GM19438 (cell line): Measurements from ENCODE around the gene TMEM154.

Experiments
- ATAC-seq: cut with Tn5 transposase; IDR thresholded peaks from one replicate; pipeline ENCODE4 v1.9.1; 2021; ENCODE audit warnings: low read depth; ENCODE audit not compliant: unreplicated experiment

The TMEM154 gene

GRCh38 chr4:152572417-152573086, 107.2 kb downstream of the TMEM154 start:
- no peak for ATAC-seq

DNA sequence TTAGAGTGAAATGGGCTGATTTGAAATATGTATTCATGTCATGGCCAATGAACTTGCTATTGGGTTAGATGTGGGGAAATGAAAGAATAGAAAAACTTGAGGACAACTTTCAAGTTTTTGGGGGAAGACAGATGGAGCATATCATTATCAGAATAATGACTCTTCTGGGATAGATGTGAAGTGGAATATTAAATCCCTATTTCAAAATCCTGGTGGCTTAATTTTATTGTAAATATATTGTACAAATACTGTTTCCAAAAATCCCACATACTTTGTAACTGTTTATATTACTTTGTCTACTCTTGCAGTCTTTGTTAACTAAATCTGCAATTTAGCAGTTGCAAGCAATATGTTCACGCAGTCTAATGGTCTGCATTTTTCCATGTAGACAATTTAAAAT, 108.0 kb downstream of the TMEM154 start:
- ATAC-seq, result no peak

DNA sequence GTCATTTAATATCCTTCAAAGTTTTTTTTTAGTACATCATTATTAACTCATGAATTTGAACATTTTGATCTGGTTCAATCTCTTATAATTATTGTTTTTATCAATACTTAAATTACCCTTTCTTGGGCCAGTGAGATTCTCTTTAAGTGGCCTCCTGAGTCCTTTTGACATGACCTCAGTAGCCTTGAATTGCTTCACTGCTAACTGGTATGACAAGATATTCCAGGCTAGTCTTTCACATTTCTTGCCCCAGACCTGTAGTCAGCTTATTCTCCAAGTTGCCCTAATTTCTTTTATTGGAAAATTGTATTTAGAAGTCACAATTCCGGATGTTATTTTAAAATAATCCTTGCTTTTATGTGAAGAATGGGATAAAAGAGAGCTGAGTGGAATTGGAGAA, 108.5 kb downstream of the TMEM154 start:
- ATAC-seq, result no peak
